Measurements from ENCODE around the gene TRAK1.

Gene TRAK1

GRCh38 chr3:42067326-42067725, 23.8 kb upstream of the TRAK1 start:
- no peak for DNase-seq

GRCh38 chr3:42068303-42069088, 22.7 kb upstream of the TRAK1 start:
- no peak for DNase-seq

- DNase-seq = no peak
These were observed 21.1 kb upstream of the TRAK1 start for GRCh38 chr3:42070089-42070488.

GRCh38 chr3:42070524-42070923, 20.6 kb upstream of the TRAK1 start:
- no peak for DNase-seq

- peak; percentile 75 for DNase-seq
These were observed 19.0 kb upstream of the TRAK1 start for GRCh38 chr3:42071904-42072812.

GRCh38 chr3:42072831-42073301, 18.3 kb upstream of the TRAK1 start:
- no peak for DNase-seq

- no peak for DNase-seq
These were observed 13.4 kb upstream of the TRAK1 start for GRCh38 chr3:42077785-42078184.

GRCh38 chr3:42078677-42079076, 12.5 kb upstream of the TRAK1 start:
- DNase-seq = peak; percentile 9

- no peak for DNase-seq
These were observed 11.3 kb upstream of the TRAK1 start for GRCh38 chr3:42079701-42080452.

- peak; percentile 52 for DNase-seq
These were observed 10.7 kb upstream of the TRAK1 start for GRCh38 chr3:42080453-42080872.

GRCh38 chr3:42081838-42082473, 9.2 kb upstream of the TRAK1 start:
- DNase-seq = no peak

GRCh38 chr3:42084586-42084985, 6.6 kb upstream of the TRAK1 start:
- DNase-seq = no peak

- no peak for DNase-seq
These were observed 5.3 kb upstream of the TRAK1 start for GRCh38 chr3:42085641-42086376.

- DNase-seq = no peak
These were observed 2.2 kb upstream of the TRAK1 start for GRCh38 chr3:42088803-42089530.

GRCh38 chr3:42092006-42092405, 849 bp downstream of the TRAK1 start:
- no peak for DNase-seq

- DNase-seq = no peak
These were observed 3.0 kb downstream of the TRAK1 start for GRCh38 chr3:42094128-42094527.

- no peak for DNase-seq
These were observed 3.7 kb downstream of the TRAK1 start for GRCh38 chr3:42094691-42095391.

GRCh38 chr3:42095540-42095939, 4.4 kb downstream of the TRAK1 start:
- DNase-seq = no peak

GRCh38 chr3:42096796-42097565, 5.8 kb downstream of the TRAK1 start:
- peak; percentile 76 for DNase-seq

GRCh38 chr3:42097566-42097946, 6.4 kb downstream of the TRAK1 start:
- DNase-seq = no peak
